ENCODE results near the gene ZIC5. TPM values are rescaled to one million over a fixed set of nuclear protein-coding genes. Genes with fewer than 3 reads are reported as not detected.

Gene ZIC5
- total and polyA plus RNA-seq, 2 of the 13 experiments (the other 11 are each of a cell fraction or from before 2014, with no cell fraction given), result 0.02 to 0.07 TPM

DNA sequence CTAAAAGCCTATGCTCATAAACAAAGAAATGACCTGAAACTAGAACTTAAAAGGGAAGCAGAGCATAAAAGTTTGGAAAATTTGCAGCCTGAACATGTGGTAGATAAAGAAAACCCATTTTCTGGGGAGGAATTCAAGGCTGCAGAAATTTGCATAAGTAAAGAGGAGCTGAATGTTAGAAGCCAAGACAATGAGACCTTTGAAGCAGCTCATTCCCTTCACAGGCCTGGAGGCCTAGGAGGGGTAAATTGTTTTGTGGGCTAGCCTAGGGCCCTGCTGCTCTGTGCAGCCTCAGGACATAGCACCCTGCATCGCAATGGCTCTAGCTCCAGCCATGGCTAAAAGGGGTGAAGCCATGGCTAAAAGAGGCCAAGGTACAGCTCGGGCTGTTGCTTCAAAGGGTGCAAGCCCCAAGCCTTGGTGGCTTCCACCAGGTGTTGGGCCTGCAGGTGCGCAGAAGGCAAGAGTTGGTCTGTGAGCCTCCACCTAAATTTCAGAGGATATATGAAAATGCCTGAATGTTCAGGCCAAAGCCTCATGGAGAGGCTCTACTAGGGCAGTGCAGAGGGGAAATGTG is 48.3 kb upstream of the ZIC5 start:
- H4K20me1 ChIP-seq (ENCODE audit: insufficient read depth, low read length), result no peaks in the 10 kb centered on the region
- H3K9ac ChIP-seq (ENCODE audit: insufficient read depth, low read depth, low read length), result no peak overlapping the region
- peak; percentile 86 for ATAC-seq
- intact Hi-C loops (cut with micrococcal nuclease; ENCODE audit: unreplicated experiment) (no loop called here), in situ Hi-C loops (cut with HindIII; ENCODE audit: extremely low pct_ligation_motif_present, low pct_unique_long_range_greater_than_20kb) (no loop called here)
- H3K4me2 ChIP-seq (ENCODE audit: low read depth, low read length), result no peak overlapping the region
- no peak overlapping the region for H3K4me3 ChIP-seq (replicated peaks in 1 of 3; ENCODE audit: insufficient read depth in 1 of 3, low read depth in 2 of 3, low read length in 3 of 3)
- no TSS peak for BruUV-seq (replicated peaks)
- peaks cover 35% of the 10 kb centered on the region for H3K4me1 ChIP-seq (ENCODE audit: insufficient read depth, low read length)
- 58% methylated on average over 3 of the region's 3 CpGs for WGBS (ENCODE audit: low lambda C conversion rate)
- H3K79me2 ChIP-seq (ENCODE audit: insufficient read depth, low read length), result no peaks in the 10 kb centered on the region
- ChIA-PET POLR2A (no interaction called here), CTCF (ENCODE audit: low intra/inter-chr PET ratio, low total read pairs) (no interaction called here)
- no peak overlapping the region for H2AFZ ChIP-seq (ENCODE audit: low read length)
- H3K27me3 ChIP-seq (ENCODE audit: control insufficient read depth in 1 of 2, insufficient read depth in 2 of 2, low read length in 2 of 2), result no peaks in the 10 kb centered on the region
- no peak for FAIRE-seq
- TF ChIP-seq ZNF7 (CRISPR knock-in tag; IDR thresholded peaks at IDR 0.05) (0 out of 2 replicates have a peak, but pooled peaks have one; percentile 55), TEAD3 (CRISPR knock-in tag; optimal IDR thresholded peaks at IDR 0.05; ENCODE audit: borderline replicate concordance) (peak; percentile 14), ZNF629 (CRISPR knock-in tag; conservative IDR thresholded peaks at IDR 0.05) (peak; percentile 56), ZNF138 (CRISPR knock-in tag; IDR thresholded peaks at IDR 0.05; ENCODE audit: low read depth) (no peak), SOX13 (IDR thresholded peaks at IDR 0.05) (no peak), SOX13 (CRISPR knock-in tag; conservative IDR thresholded peaks at IDR 0.05 in 1 of 2, IDR thresholded peaks at IDR 0.05 in 1 of 2) (peak in 1 of 2 experiments; percentile 72; a peak in 2 of 4 replicates), SOX5 (CRISPR knock-in tag; IDR thresholded peaks at IDR 0.05; ENCODE audit: borderline replicate concordance) (peak; percentile 39; the same call in 1 of the 2 replicates)
- TF ChIP-seq, protein P1, sequence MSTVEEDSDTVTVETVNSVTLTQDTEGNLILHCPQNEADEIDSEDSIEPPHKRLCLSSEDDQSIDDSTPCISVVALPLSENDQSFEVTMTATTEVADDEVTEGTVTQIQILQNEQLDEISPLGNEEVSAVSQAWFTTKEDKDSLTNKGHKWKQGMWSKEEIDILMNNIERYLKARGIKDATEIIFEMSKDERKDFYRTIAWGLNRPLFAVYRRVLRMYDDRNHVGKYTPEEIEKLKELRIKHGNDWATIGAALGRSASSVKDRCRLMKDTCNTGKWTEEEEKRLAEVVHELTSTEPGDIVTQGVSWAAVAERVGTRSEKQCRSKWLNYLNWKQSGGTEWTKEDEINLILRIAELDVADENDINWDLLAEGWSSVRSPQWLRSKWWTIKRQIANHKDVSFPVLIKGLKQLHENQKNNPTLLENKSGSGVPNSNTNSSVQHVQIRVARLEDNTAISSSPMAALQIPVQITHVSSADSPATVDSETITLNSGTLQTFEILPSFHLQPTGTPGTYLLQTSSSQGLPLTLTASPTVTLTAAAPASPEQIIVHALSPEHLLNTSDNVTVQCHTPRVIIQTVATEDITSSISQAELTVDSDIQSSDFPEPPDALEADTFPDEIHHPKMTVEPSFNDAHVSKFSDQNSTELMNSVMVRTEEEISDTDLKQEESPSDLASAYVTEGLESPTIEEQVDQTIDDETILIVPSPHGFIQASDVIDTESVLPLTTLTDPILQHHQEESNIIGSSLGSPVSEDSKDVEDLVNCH (CRISPR knock-in tag; IDR thresholded peaks at IDR 0.05), result no peak
- no peaks in the 10 kb centered on the region for H3K9me3 ChIP-seq (ENCODE audit: low read length)
- H3K36me3 ChIP-seq (replicated peaks in 1 of 2; ENCODE audit: control insufficient read depth in 1 of 2, insufficient read depth in 2 of 2, low read length in 2 of 2), result no peaks in the 10 kb centered on the region
- H3K27ac ChIP-seq (ENCODE audit: extremely low read length, insufficient read depth, low read length), result no peak overlapping the region
- peak; percentile 48 for DNase-seq (ENCODE audit: low spot score)
